Hypothalamus (tissue), 51 donors: Measurements from ENCODE around the gene TTLL7.

ENCODE experiments used
- DNase-seq, 51 donors: peaks; one replicate each; lab custom pipeline; 2025; lab: John Stamatoyannopoulos, UW

Gene TTLL7

GRCh38 chr1:83832194-83832593, 166.7 kb downstream of the TTLL7 start:
- DNase-seq = no peak

- no peak for DNase-seq
Observed at GRCh38 chr1:83829106-83829505, 169.8 kb downstream of the TTLL7 start.

GRCh38 chr1:83828456-83828855, 170.5 kb downstream of the TTLL7 start:
- no peak for DNase-seq

- DNase-seq = no peak
Observed at GRCh38 chr1:83827741-83828140, 171.2 kb downstream of the TTLL7 start.

GRCh38 chr1:83822208-83822607, 176.7 kb downstream of the TTLL7 start:
- DNase-seq = no peak

GRCh38 chr1:83819436-83819835, 179.5 kb downstream of the TTLL7 start:
- DNase-seq = no peak

GRCh38 chr1:83818916-83819315, 180.0 kb downstream of the TTLL7 start:
- no peak for DNase-seq

- no peak for DNase-seq
Observed at GRCh38 chr1:83816836-83817235, 182.1 kb downstream of the TTLL7 start.

GRCh38 chr1:83815330-83815729, 183.6 kb downstream of the TTLL7 start:
- no peak for DNase-seq
